GM12875 (cell line): ENCODE measurements around the gene OPRL1.

Experiments used
- H3K4me3 ChIP-seq: one replicate; pipeline ENCODE4 v1.5.1; 2011; ENCODE audit warnings: low read depth, low read length, control low read depth
- TF ChIP-seq, protein P1 (sequence below): IDR thresholded peaks from 2 replicates; pipeline ENCODE4 v1.5.1; 2011; ENCODE audit warnings: low read depth, mild to moderate bottlenecking, control low read depth, inconsistent platforms, low read length, moderate library complexity, borderline replicate concordance; ENCODE audit not compliant: insufficient read depth

The OPRL1 gene

DNA sequence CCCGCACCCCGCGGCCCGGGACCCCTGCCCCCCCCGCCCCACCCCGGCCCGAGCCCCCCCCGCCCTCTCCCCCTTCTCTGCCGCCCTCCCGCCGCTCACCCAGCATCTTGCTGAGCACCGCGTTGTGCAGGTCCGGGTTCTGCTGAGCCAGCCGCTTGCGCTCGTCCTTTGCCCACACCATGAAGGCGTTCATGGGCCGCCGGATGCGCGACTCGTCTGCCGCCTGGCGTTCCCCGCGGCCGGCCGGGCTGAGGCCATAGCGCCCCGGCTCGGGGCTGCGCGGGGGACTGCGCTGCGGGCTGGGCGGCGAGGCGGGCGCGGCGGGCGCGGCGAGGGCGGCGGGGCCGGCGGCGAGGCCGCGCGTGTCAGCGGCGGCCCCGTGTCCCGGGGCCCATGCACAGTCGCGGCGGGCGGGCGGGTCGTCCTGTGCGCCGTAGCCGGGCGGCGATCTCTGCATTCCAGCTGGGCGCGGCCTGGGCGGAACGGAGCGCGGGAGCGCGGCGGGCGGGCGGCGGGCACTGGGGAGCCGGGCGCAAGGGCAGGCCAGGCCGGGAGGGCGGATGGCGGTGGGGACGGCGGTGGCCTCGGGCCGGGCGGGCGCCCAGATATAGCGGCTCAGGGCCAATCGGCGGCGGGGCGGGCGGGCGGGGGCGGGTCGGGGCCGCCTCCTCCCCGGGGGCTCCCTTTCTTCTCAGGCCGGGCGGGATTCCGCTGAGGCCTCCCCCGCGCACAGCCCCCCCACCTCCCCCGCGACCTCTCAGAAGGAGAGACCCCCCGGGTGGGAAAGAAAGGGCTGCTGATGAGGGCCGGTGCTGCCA is 30.6 kb upstream of the OPRL1 start, which contains the start of gene SOX18:
Gene SOX18 (minus strand): TSS at position 580 of the 818 bp plus-strand sequence. CDS start 123 bp downstream, at position 457.
- TF ChIP-seq, protein P1, sequence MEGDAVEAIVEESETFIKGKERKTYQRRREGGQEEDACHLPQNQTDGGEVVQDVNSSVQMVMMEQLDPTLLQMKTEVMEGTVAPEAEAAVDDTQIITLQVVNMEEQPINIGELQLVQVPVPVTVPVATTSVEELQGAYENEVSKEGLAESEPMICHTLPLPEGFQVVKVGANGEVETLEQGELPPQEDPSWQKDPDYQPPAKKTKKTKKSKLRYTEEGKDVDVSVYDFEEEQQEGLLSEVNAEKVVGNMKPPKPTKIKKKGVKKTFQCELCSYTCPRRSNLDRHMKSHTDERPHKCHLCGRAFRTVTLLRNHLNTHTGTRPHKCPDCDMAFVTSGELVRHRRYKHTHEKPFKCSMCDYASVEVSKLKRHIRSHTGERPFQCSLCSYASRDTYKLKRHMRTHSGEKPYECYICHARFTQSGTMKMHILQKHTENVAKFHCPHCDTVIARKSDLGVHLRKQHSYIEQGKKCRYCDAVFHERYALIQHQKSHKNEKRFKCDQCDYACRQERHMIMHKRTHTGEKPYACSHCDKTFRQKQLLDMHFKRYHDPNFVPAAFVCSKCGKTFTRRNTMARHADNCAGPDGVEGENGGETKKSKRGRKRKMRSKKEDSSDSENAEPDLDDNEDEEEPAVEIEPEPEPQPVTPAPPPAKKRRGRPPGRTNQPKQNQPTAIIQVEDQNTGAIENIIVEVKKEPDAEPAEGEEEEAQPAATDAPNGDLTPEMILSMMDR, result no peak
- H3K4me3 ChIP-seq, result no peak within 1 kb of the TSS

DNA sequence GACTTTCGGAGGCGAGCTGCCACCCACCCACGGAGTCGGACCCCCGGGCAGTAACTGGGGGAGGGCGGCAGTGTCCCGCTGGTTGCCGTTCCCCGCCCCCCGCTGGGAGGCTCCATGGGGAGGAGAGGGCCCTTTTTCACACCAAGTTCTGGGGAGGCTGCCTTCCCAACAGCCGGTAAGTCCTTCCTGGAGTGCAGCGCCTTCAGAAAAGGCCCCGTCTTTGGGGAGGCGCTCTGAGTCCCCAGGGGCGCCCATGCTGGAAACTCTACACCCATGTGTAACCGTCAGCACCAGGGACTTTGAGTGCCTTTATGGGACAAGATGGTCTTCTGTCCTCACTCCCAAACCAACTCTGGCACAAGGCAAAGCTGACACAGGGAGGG is 30.0 kb upstream of the OPRL1 start:
- no peak overlapping the region for H3K4me3 ChIP-seq
- TF ChIP-seq, protein P1, result no peak

DNA sequence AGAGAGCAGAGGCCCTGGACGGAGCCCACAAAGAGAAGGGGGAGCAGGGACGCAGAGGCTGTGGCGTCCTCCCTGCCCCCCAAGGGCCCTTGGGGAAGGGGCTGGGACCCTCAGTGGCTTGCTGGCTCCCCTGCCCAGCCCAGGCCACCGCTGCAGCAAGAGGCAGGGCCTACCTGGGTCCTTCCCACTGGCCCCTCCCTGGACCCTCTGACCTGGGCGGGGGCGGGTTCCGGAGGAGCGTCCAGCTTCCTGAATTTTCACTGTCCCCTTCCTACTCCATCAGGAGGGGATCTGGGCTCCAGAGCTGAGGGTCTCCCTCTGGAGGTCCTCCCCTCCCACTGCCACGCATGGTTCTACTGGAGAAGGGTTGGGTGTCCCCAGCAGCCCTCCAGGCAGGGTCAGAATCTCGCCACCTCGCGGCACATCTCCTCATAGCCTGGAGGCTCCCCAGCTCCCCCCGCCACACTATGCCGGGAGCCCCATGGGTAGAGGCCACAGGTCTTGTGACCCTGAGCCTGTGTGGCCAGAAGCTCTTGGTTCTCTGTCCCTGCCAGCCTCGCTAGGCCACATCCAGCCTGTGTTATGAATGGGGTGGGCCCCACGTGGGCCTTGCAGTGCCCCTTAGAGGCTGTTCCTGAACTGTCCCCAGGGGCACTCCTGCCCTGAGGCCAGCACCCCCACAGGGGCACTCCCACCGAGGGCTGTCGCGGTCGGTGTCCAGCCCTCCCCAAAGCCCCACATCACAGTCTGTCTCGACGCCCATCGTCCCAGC is 29.4 kb upstream of the OPRL1 start:
- TF ChIP-seq, protein P1, result no peak
- no peak overlapping the region for H3K4me3 ChIP-seq

DNA sequence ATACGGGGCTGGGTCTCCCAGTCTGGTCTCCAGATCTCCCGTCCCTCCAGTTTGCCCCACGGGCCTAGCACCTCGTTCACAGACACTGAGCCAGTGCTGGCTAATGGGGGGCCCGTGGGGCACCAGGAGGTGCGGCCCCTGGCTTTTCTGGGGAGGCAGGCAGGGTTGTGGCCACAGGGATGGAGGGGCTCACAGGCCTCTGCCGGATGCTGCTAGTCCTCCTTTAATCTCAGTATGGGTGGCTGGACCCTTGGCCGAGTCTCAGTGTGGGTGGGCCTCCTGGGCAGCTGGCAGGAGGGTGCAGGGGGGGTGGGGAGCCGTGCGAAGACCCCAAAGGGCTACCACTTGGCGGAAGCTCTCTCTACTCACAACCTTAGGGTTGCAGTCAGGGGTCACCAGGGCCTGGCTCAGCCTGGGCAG is 28.8 kb upstream of the OPRL1 start:
- no peak overlapping the region for H3K4me3 ChIP-seq
- TF ChIP-seq, protein P1, result no peak

DNA sequence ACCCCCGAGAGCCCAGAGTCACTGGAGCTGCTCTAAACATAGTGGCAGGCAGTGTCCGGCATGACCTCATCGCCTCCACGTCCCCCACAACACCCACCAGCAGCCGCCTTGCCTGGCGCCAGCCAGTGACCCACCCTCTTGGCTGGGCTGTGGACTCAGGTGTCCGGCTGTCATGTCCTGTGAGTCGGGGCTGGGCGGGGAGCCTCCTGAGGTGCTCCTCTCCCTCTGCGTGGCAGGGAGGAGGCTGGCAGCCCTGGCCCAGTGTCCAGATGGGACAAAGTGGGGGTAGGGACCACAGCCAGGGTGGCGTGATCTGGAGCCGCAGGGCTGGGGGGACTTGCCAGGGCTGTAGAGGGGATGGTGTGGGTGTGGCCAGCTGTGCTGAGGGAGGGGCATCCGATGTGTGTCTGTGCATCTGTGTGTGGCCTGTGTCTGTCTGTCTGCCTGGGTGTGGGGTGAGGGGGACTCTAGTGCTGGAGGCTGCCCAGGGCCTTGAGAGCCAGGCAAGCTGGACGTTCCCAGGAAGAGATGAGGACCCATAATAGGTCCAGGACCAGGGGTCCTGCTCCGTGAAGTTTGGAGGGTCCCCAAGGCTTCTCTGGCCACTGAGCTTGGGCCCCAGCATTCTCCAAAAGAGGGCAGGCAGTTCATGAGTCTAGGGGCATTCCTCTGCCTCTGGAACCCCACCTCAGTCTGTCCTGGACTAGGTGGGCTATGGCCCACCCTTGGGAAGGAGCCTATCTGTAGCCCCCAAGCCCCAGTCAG is 28.1 kb upstream of the OPRL1 start:
- H3K4me3 ChIP-seq, result no peak overlapping the region

DNA sequence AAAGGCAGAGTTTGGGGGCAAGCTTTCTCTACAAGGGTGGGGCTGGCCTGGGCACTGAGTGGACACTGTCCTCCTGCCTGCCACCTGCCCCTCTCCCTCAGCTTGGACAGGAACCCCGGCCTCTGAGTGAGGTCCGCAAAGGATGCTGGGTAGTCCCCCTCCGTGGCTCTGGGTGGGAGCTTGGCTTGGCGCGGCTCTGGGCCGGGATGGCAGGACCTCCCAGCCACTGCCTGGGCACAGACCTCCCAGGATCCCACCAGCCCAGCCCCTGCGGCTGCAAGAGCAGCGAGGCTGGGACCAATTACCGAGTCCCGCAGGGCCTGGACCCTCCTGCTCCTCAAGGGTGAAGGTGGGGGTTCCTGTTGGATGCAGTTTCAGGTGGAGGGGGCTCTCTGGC is 27.6 kb upstream of the OPRL1 start:
- no peak overlapping the region for H3K4me3 ChIP-seq
- TF ChIP-seq, protein P1, result no peak

More for the DNA sequence above, 28.1 kb upstream of the OPRL1 start:
- TF ChIP-seq, protein P1, result no peak
